HepG2 (cell line): Measurements from ENCODE around the gene MAN1B1. TPM values are rescaled to one million over a fixed set of nuclear protein-coding genes. Genes with fewer than 3 reads are reported as not detected.

ENCODE experiments used
- ATAC-seq: fragments of 200-7000 bp; cut with Tn5 transposase; 3 replicates; pipeline ENCODE4 v1.9.1; 2020; ENCODE audit warnings: mild to moderate bottlenecking, moderate library complexity
- BruUV-seq: library from RNA; stranded (reverse); fragments of 400-500 nt; replicated peaks from 2 replicates; lab custom pipeline; 2021; lab: Mats Ljungman, UMichigan
- CTCF ChIA-PET: fragments of 300-600 bp; formaldehyde crosslinking; extraction: SDS; loops from one replicate; lab custom pipeline; 2021; ENCODE audit warnings: low total read pairs, inconsistent platforms, low intra/inter-chr PET ratio; lab: Yijun Ruan, JAX
- POLR2A ChIA-PET: fragments of 350-600 bp; sonication (Branson Sonifier 250); formaldehyde crosslinking; loops from one replicate; lab custom pipeline; 2020; ENCODE audit warnings: antibody characterized with exemption, inconsistent platforms; lab: Yijun Ruan, JAX
- DNase-seq: peaks from one replicate; pipeline ENCODE4 v3.0.0-alpha.2; 2015; ENCODE audit warnings: low spot score
- FAIRE-seq: peaks from 3 replicates; lab custom pipeline; 2011; peaks lifted over from hg19 to GRCh38; lab: Jason Lieb, UNC
- H2AFZ ChIP-seq: one replicate; pipeline ENCODE4 v1.6.1; 2011; ENCODE audit warnings: low read length, inconsistent platforms
- H3K27ac ChIP-seq: fragments of 300-600 bp; 3 replicates; pipeline ENCODE4 v1.8.0; 2011; ENCODE audit warnings: mixed run types, mild to moderate bottlenecking, mixed read lengths, low read length, inconsistent platforms; ENCODE audit not compliant: insufficient read depth; ENCODE audit errors: extremely low read length
- H3K27me3 ChIP-seq, 2 experiments: fragments of 200-600 bp in 1 of 2; 2 replicates in 1 of 2; 3 replicates in 1 of 2; pipeline versions ENCODE4 v1.6.0 to v1.8.0; 2011; ENCODE audit warnings: low read length in 2 of 2, mild to moderate bottlenecking in 2 of 2, moderate library complexity in 2 of 2, inconsistent platforms in 1 of 2; ENCODE audit not compliant: insufficient read depth in 2 of 2, control insufficient read depth in 1 of 2
- H3K36me3 ChIP-seq, 2 experiments: fragments of 200-600 bp in 1 of 2; replicated peaks in 1 of 2; 2 replicates in 1 of 2; 3 replicates in 1 of 2; pipeline versions ENCODE4 v1.5.1 to v1.8.0; 2011; ENCODE audit warnings: low read length in 2 of 2, inconsistent platforms in 1 of 2; ENCODE audit not compliant: insufficient read depth in 2 of 2, control insufficient read depth in 1 of 2
- H3K4me1 ChIP-seq: 2 replicates; pipeline ENCODE4 v1.5.1; 2012; ENCODE audit warnings: low read length, inconsistent platforms; ENCODE audit not compliant: insufficient read depth
- H3K4me2 ChIP-seq: 2 replicates; pipeline ENCODE4 v1.6.0; 2011; ENCODE audit warnings: low read depth, low read length, inconsistent platforms
- H3K4me3 ChIP-seq, 3 experiments: fragments of 200-600 bp in 1 of 3; sonication (generic), shearing (Covaris generic) in 1 of 3; replicated peaks in 1 of 3; 2 replicates each; pipeline ENCODE4 v1.5.1; 2011 to 2016; ENCODE audit warnings: low read length in 3 of 3, inconsistent platforms in 2 of 3, low read depth in 2 of 3, mild to moderate bottlenecking in 2 of 3, control low read depth in 1 of 3, mixed read lengths in 1 of 3; ENCODE audit not compliant: insufficient read depth in 1 of 3
- H3K79me2 ChIP-seq: one replicate; pipeline ENCODE4 v1.6.1; 2011; ENCODE audit warnings: low read length, inconsistent platforms; ENCODE audit not compliant: insufficient read depth
- H3K9ac ChIP-seq: 2 replicates; pipeline ENCODE4 v1.6.0; 2011; ENCODE audit warnings: mild to moderate bottlenecking, low read depth, low read length, inconsistent platforms; ENCODE audit not compliant: insufficient read depth
- H3K9me3 ChIP-seq: 2 replicates; pipeline ENCODE4 v1.5.1; 2012; ENCODE audit warnings: mild to moderate bottlenecking, low read length
- H4K20me1 ChIP-seq: 2 replicates; pipeline ENCODE4 v1.6.0; 2011; ENCODE audit warnings: inconsistent platforms, mild to moderate bottlenecking, low read length, moderate library complexity; ENCODE audit not compliant: insufficient read depth
- DR1 ChIP-seq: sonication (generic); formaldehyde crosslinking; IDR thresholded peaks from 2 replicates; pipeline ENCODE4 v1.8.0; 2021; ENCODE audit warnings: mild to moderate bottlenecking, missing genetic modification reagents, inconsistent platforms
- EZH2 ChIP-seq: conservative IDR thresholded peaks from 2 replicates; pipeline ENCODE4 v1.6.1; 2012; ENCODE audit warnings: mild to moderate bottlenecking, low read depth, low read length, moderate library complexity
- LCORL ChIP-seq, 2 experiments: fragments of 450-650 bp in 1 of 2; sonication (generic) in 1 of 2; formaldehyde crosslinking in 1 of 2; IDR thresholded peaks; 2 replicates each; pipeline versions ENCODE4 v1.5.0 to v1.6.1; 2017 to 2020; ENCODE audit warnings: antibody characterized with exemption in 1 of 2, missing genetic modification reagents in 1 of 2
- ONECUT2 ChIP-seq: sonication (generic); formaldehyde crosslinking; IDR thresholded peaks from 2 replicates; pipeline ENCODE4 v1.4.0; 2020; ENCODE audit warnings: missing genetic modification reagents
- SMAD1 ChIP-seq: sonication (generic); formaldehyde crosslinking; IDR thresholded peaks from 2 replicates; pipeline ENCODE4 v1.4.0; 2020; ENCODE audit warnings: missing genetic modification reagents, low read depth, mild to moderate bottlenecking, borderline replicate concordance
- TOPORS ChIP-seq: sonication (generic); formaldehyde crosslinking; IDR thresholded peaks from 2 replicates; pipeline ENCODE4 v1.8.0; 2023; ENCODE audit warnings: mild to moderate bottlenecking, missing genetic modification reagents
- ZBTB42 ChIP-seq: sonication (generic); formaldehyde crosslinking; IDR thresholded peaks from 2 replicates; pipeline ENCODE4 v1.5.0; 2020; ENCODE audit warnings: mild to moderate bottlenecking, missing genetic modification reagents
- ZNF33A ChIP-seq: sonication (generic); formaldehyde crosslinking; IDR thresholded peaks from 2 replicates; pipeline ENCODE4 v1.5.1; 2020; ENCODE audit warnings: missing genetic modification reagents, mild to moderate bottlenecking, moderate library complexity, borderline replicate concordance
- ZNF383 ChIP-seq: sonication (generic); formaldehyde crosslinking; IDR thresholded peaks from 2 replicates; pipeline ENCODE4 v1.4.0; 2020; ENCODE audit warnings: missing genetic modification reagents, mild to moderate bottlenecking, borderline replicate concordance
- ZNF441 ChIP-seq: sonication (generic); formaldehyde crosslinking; IDR thresholded peaks from 2 replicates; pipeline ENCODE4 v1.7.0; 2021; ENCODE audit warnings: missing genetic modification reagents, borderline replicate concordance
- ZNF768 ChIP-seq: sonication (generic); formaldehyde crosslinking; IDR thresholded peaks from 2 replicates; pipeline ENCODE4 v1.4.0; 2020; ENCODE audit warnings: missing genetic modification reagents
- ZNF773 ChIP-seq: sonication (generic); formaldehyde crosslinking; IDR thresholded peaks from 2 replicates; pipeline ENCODE4 v1.4.0; 2020; ENCODE audit warnings: missing genetic modification reagents, borderline replicate concordance
- WGBS: methylation state at CpG from one replicate; pipeline ENCODE4 v1.1.6; 2017; ENCODE audit warnings: low lambda C conversion rate; 5-methylcytosine and 5-hydroxymethylcytosine counted together
- in situ Hi-C: cut with HindIII; loops from 2 replicates; pipeline ENCODE4 v1.10.0; 2017; ENCODE audit warnings: low pct_unique_long_range_greater_than_20kb; ENCODE audit not compliant: extremely low pct_ligation_motif_present
- intact Hi-C: fragments of 100-400 bp; cut with micrococcal nuclease; formaldehyde crosslinking; loops from one replicate; pipeline ENCODE4 v1.10.0; 2022; ENCODE audit not compliant: unreplicated experiment
- polyA plus RNA-seq, 8 experiments: library from polyadenylated mRNA; depleted of rRNA in 3 of 8; stranded (reverse) in 7 of 8; unstranded in 1 of 8; fragments of >200 nt; fragmentation: Illumina TruSeq in 4 of 8; extraction: Trizol in 4 of 8; gene quantifications; 2 replicates each; pipeline versions ENCODE4 v1.2.1 to v1.2.3, GENCODE V29; 2011 to 2016; ENCODE audit warnings: low read depth in 4 of 8, missing spikeins in 1 of 8, mixed read lengths in 1 of 8; ENCODE audit not compliant: insufficient read depth in 1 of 8
- total RNA-seq, 5 experiments: library from RNA; depleted of rRNA; stranded (reverse); fragments of >200 nt; fragmentation: Illumina TruSeq; extraction: Trizol; gene quantifications; 2 replicates each; pipeline ENCODE4 v1.2.3, GENCODE V29; 2016; ENCODE audit warnings: low read depth in 1 of 5
- TF ChIP-seq, protein P1 (sequence below): sonication (generic); formaldehyde crosslinking; IDR thresholded peaks from 2 replicates; pipeline ENCODE4 v1.5.0; 2020; ENCODE audit warnings: mild to moderate bottlenecking, missing genetic modification reagents
- TF ChIP-seq, protein P2 (sequence below): sonication (generic); formaldehyde crosslinking; IDR thresholded peaks from 2 replicates; pipeline ENCODE4 v1.5.1; 2020; ENCODE audit warnings: missing genetic modification reagents, mild to moderate bottlenecking, borderline replicate concordance
- TF ChIP-seq, protein P3 (sequence below): sonication (generic); formaldehyde crosslinking; IDR thresholded peaks from 2 replicates; pipeline ENCODE4 v1.4.0; 2020; ENCODE audit warnings: missing genetic modification reagents
- TF ChIP-seq, protein P4 (sequence below): sonication (generic); formaldehyde crosslinking; IDR thresholded peaks from 2 replicates; pipeline ENCODE4 v1.4.0; 2020; ENCODE audit warnings: missing genetic modification reagents, mild to moderate bottlenecking, borderline replicate concordance

MAN1B1 gene
- total and polyA plus RNA-seq, 2 of the 13 experiments (the other 11 are each of a cell fraction or from before 2014, with no cell fraction given), result 48.9 to 59.5 TPM

DNA sequence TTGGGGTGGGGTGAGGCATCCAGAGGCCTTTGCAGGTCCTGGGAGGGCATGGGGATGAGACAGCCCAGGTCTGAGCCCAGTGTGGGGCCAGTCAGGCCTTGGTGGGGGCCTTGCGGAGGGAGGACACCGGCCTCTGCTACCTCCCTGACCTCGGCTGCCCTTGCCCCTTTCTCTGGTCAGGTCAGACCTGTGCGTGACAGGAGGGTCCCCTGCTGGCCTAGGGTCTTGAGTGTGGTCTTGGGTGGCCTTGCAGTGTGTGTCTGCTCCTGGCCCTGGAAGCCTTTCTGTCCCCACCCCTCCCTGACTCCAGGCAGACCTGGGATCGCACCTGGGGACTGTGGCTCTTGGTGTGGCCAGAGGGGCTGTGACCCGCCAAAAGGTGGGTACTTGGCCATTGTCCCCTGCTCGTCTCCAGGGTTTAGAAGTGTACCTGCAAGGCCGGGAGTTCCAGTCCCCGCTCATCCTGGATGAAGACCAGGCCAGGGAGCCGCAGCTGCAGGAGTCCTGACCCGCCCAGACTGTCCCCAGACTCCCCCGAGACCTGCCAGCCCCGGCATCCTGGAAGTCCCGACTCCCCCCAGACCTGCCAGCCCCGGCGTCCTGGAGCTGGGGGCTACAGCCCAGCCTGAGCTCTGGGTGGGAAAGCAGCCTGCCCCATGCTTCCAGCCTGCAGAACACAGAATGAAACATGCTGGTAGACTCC is 4.4 kb upstream of the MAN1B1 start:
- Histone ChIP-seq H2AFZ (no peak overlapping the region), H3K36me3 (peaks cover 9 to 16% of the 10 kb centered on the region in 2 experiments; a peak in 4 of 5 replicates), H3K27me3 (no peaks in the 10 kb centered on the region; a peak in 1 of 5 replicates), H3K4me1 (peaks cover 42% of the 10 kb centered on the region), H3K4me3 (no peak overlapping the region), H3K27ac (no peak overlapping the region), H3K9ac (no peak overlapping the region), H3K9me3 (no peaks in the 10 kb centered on the region), H3K79me2 (peaks cover under 1% of the 10 kb centered on the region), H3K4me2 (no peak overlapping the region), H4K20me1 (no peaks in the 10 kb centered on the region)
- no peak for ATAC-seq
- ChIA-PET POLR2A (interaction anchor here (1.3 to 6.4 kb wide), 3 partner anchors 12 to 158 kb away, joined by 5 to 105 read pairs (median 6); partner anchors contain the start of genes SAPCD2 and TUBB4B), CTCF (no interaction called here)
- no peak for TF ChIP-seq ZNF33A (CRISPR knock-in tag)
- TF ChIP-seq DR1 (CRISPR knock-in tag), result no peak
- TF ChIP-seq, protein P1, sequence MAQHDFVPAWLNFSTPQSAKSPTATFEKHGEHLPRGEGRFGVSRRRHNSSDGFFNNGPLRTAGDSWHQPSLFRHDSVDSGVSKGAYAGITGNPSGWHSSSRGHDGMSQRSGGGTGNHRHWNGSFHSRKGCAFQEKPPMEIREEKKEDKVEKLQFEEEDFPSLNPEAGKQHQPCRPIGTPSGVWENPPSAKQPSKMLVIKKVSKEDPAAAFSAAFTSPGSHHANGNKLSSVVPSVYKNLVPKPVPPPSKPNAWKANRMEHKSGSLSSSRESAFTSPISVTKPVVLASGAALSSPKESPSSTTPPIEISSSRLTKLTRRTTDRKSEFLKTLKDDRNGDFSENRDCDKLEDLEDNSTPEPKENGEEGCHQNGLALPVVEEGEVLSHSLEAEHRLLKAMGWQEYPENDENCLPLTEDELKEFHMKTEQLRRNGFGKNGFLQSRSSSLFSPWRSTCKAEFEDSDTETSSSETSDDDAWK, result no peak
- TF ChIP-seq ZNF773 (CRISPR knock-in tag), result no peak
- no peak for TF ChIP-seq ZBTB42 (CRISPR knock-in tag)
- TF ChIP-seq, protein P2, sequence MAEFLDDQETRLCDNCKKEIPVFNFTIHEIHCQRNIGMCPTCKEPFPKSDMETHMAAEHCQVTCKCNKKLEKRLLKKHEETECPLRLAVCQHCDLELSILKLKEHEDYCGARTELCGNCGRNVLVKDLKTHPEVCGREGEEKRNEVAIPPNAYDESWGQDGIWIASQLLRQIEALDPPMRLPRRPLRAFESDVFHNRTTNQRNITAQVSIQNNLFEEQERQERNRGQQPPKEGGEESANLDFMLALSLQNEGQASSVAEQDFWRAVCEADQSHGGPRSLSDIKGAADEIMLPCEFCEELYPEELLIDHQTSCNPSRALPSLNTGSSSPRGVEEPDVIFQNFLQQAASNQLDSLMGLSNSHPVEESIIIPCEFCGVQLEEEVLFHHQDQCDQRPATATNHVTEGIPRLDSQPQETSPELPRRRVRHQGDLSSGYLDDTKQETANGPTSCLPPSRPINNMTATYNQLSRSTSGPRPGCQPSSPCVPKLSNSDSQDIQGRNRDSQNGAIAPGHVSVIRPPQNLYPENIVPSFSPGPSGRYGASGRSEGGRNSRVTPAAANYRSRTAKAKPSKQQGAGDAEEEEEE (CRISPR knock-in tag), result no peak
- TF ChIP-seq EZH2, result no peak
- TF ChIP-seq ONECUT2 (CRISPR knock-in tag), result no peak
- TF ChIP-seq, protein P3, sequence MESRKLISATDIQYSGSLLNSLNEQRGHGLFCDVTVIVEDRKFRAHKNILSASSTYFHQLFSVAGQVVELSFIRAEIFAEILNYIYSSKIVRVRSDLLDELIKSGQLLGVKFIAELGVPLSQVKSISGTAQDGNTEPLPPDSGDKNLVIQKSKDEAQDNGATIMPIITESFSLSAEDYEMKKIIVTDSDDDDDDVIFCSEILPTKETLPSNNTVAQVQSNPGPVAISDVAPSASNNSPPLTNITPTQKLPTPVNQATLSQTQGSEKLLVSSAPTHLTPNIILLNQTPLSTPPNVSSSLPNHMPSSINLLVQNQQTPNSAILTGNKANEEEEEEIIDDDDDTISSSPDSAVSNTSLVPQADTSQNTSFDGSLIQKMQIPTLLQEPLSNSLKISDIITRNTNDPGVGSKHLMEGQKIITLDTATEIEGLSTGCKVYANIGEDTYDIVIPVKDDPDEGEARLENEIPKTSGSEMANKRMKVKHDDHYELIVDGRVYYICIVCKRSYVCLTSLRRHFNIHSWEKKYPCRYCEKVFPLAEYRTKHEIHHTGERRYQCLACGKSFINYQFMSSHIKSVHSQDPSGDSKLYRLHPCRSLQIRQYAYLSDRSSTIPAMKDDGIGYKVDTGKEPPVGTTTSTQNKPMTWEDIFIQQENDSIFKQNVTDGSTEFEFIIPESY (CRISPR knock-in tag), result no peak
- no peak for TF ChIP-seq ZNF441
- no peak for TF ChIP-seq LCORL (IDR thresholded peaks at IDR 0.05)
- TF ChIP-seq LCORL (CRISPR knock-in tag; IDR thresholded peaks at IDR 0.05), result no peak
- TF ChIP-seq TOPORS, result no peak
- no peak for TF ChIP-seq SMAD1
- no peak for TF ChIP-seq ZNF383
- TF ChIP-seq, protein P4, sequence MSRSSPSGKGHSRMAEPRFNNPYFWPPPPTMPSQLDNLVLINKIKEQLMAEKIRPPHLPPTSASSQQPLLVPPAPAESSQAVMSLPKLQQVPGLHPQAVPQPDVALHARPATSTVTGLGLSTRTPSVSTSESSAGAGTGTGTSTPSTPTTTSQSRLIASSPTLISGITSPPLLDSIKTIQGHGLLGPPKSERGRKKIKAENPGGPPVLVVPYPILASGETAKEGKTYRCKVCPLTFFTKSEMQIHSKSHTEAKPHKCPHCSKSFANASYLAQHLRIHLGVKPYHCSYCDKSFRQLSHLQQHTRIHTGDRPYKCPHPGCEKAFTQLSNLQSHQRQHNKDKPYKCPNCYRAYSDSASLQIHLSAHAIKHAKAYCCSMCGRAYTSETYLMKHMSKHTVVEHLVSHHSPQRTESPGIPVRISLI, result no peak
- no peak for TF ChIP-seq ZNF768
- WGBS, result 90% methylated on average over 12 of the region's 16 CpGs
- FAIRE-seq, result no peak
- DNase-seq, result no peak
- intact Hi-C loops, result no loop called here
- no TSS peak for BruUV-seq
- in situ Hi-C loops, result no loop called here
